ENCODE data around the gene ALDOB. TPM values are rescaled to one million over a fixed set of nuclear protein-coding genes. Genes with fewer than 3 reads are reported as not detected.

The ALDOB gene
- polyA plus RNA-seq, 1 donor from 2014 or later, result not detected

GRCh38 chr9:101440714-101441230 lies 5.2 kb upstream of the ALDOB start:
- Histone ChIP-seq H3K9me2 (ENCODE audit: insufficient read depth, low read length) (no peaks in the 10 kb centered on the region), H3K79me2 (replicated peaks; ENCODE audit: insufficient read depth, low read length) (no peaks in the 10 kb centered on the region), H3K9me3 (ENCODE audit: low read length) (no peaks in the 10 kb centered on the region), H3K4me3 (ENCODE audit: low read length) (no peak overlapping the region), H4K20me1 (ENCODE audit: insufficient read depth) (no peaks in the 10 kb centered on the region), H3K27ac (ENCODE audit: low read length) (no peak overlapping the region), H2AFZ (ENCODE audit: low read depth, low read length) (no peak overlapping the region), H3K4me2 (ENCODE audit: low read length) (no peak overlapping the region), H3F3A (ENCODE audit: insufficient read depth, low read length, poor library complexity, severe bottlenecking) (no peaks in the 10 kb centered on the region), H3K9ac (ENCODE audit: low read length) (no peak overlapping the region), H3K36me3 (ENCODE audit: insufficient read depth, low read length) (no peaks in the 10 kb centered on the region), H3K27me3 (ENCODE audit: insufficient read depth, low read depth, low read length) (no peaks in the 10 kb centered on the region)
- TF ChIP-seq EZH2 (IDR thresholded peaks at IDR 0.05; ENCODE audit: borderline replicate concordance, insufficient read depth, low read length, poor library complexity, severe bottlenecking), result no peak
- no peak for TF ChIP-seq POLR2AphosphoS5 (IDR thresholded peaks at IDR 0.05)

- no peaks in the 10 kb centered on the region for H3K27me3 ChIP-seq (ENCODE audit: insufficient read depth, low read depth, low read length)
- H4K20me1 ChIP-seq (ENCODE audit: insufficient read depth), result no peaks in the 10 kb centered on the region
- TF ChIP-seq EZH2 (IDR thresholded peaks at IDR 0.05; ENCODE audit: borderline replicate concordance, insufficient read depth, low read length, poor library complexity, severe bottlenecking) (no peak), POLR2AphosphoS5 (IDR thresholded peaks at IDR 0.05) (no peak), SMC3 (conservative IDR thresholded peaks at IDR 0.05; ENCODE audit: poor library complexity) (no peak), MXI1 (conservative IDR thresholded peaks at IDR 0.05; ENCODE audit: poor library complexity, severe bottlenecking) (no peak), RAD21 (conservative IDR thresholded peaks at IDR 0.05) (no peak), CTCF (IDR thresholded peaks at IDR 0.05; ENCODE audit: poor library complexity, severe bottlenecking) (no peak), TAF1 (IDR thresholded peaks at IDR 0.05; ENCODE audit: low read depth) (no peak), EP300 (conservative IDR thresholded peaks at IDR 0.05; ENCODE audit: poor library complexity, severe bottlenecking) (no peak), REST (IDR thresholded peaks at IDR 0.05; ENCODE audit: borderline replicate concordance) (no peak)
- H3F3A ChIP-seq (ENCODE audit: insufficient read depth, low read length, poor library complexity, severe bottlenecking), result no peaks in the 10 kb centered on the region
- no peaks in the 10 kb centered on the region for H3K36me3 ChIP-seq (ENCODE audit: insufficient read depth, low read length)
- no peak overlapping the region for H3K4me3 ChIP-seq (ENCODE audit: low read length)
- H2AFZ ChIP-seq (ENCODE audit: low read depth, low read length), result no peak overlapping the region
- no peaks in the 10 kb centered on the region for H3K9me2 ChIP-seq (ENCODE audit: insufficient read depth, low read length)
- no peak overlapping the region for H3K9ac ChIP-seq (ENCODE audit: low read length)
- H3K4me2 ChIP-seq (ENCODE audit: low read length), result no peak overlapping the region
- H3K79me2 ChIP-seq (replicated peaks; ENCODE audit: insufficient read depth, low read length), result no peaks in the 10 kb centered on the region
- no peak overlapping the region for H3K27ac ChIP-seq (ENCODE audit: low read length)
- H3K9me3 ChIP-seq (ENCODE audit: low read length), result no peaks in the 10 kb centered on the region
These were observed 2.9 kb upstream of the ALDOB start for GRCh38 chr9:101438523-101438922.

All from neural cell (in vitro differentiated cells).